ENCODE measurements around the gene ACAD9.
"Not testable (repeated sequence)": the region's sequence is repeated elsewhere in the genome, so short reads cannot be mapped to it uniquely, and the experiment has no call there.

GRCh38 chr3:128923986-128924385, 44.6 kb downstream of the ACAD9 start:
- TF ChIP-seq, protein P1, sequence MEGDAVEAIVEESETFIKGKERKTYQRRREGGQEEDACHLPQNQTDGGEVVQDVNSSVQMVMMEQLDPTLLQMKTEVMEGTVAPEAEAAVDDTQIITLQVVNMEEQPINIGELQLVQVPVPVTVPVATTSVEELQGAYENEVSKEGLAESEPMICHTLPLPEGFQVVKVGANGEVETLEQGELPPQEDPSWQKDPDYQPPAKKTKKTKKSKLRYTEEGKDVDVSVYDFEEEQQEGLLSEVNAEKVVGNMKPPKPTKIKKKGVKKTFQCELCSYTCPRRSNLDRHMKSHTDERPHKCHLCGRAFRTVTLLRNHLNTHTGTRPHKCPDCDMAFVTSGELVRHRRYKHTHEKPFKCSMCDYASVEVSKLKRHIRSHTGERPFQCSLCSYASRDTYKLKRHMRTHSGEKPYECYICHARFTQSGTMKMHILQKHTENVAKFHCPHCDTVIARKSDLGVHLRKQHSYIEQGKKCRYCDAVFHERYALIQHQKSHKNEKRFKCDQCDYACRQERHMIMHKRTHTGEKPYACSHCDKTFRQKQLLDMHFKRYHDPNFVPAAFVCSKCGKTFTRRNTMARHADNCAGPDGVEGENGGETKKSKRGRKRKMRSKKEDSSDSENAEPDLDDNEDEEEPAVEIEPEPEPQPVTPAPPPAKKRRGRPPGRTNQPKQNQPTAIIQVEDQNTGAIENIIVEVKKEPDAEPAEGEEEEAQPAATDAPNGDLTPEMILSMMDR (IDR thresholded peaks at IDR 0.05; ENCODE audit: insufficient read depth, low read depth, low read length): not testable (repeated sequence)
- not testable (repeated sequence) for TF ChIP-seq EZH2 (IDR thresholded peaks at IDR 0.05; ENCODE audit: insufficient read depth, low read length)
